Measurements from ENCODE around the gene STUB1. TPM values are rescaled to one million over a fixed set of nuclear protein-coding genes. Genes with fewer than 3 reads are reported as not detected.

Gene STUB1
- total and polyA plus RNA-seq, 2 donors (not counting 3 experiments of a cell fraction or from before 2014, with no cell fraction given), result 107 to 147 TPM

- Histone ChIP-seq H3K36me3 (ENCODE audit: control insufficient read depth in 2 of 2, extremely low read depth in 1 of 2, insufficient read depth in 2 of 2, low read length in 2 of 2) (peaks cover 0 to 4% of the 10 kb centered on the region in 2 experiments), H3K79me2 (ENCODE audit: control insufficient read depth, insufficient read depth, low read length) (no peaks in the 10 kb centered on the region), H3K9ac (replicated peaks; ENCODE audit: extremely low read depth, insufficient read depth, low read length) (no peak overlapping the region), H3K4me1 (ENCODE audit: control insufficient read depth, extremely low read depth, insufficient read depth, low read length) (no peaks in the 10 kb centered on the region), H3K4me3 (replicated peaks in 1 of 3; ENCODE audit: insufficient read depth in 1 of 3, low read depth in 1 of 3, low read length in 3 of 3) (no peak overlapping the region), H3K27me3 (ENCODE audit: control insufficient read depth in 2 of 2, insufficient read depth in 2 of 2, low read length in 2 of 2) (no peaks in the 10 kb centered on the region), H3K9me1 (replicated peaks; ENCODE audit: control insufficient read depth, extremely low read depth, insufficient read depth, low read length) (no peaks in the 10 kb centered on the region), H3K4me2 (ENCODE audit: insufficient read depth, low read length) (no peak overlapping the region), H3K27ac (ENCODE audit: insufficient read depth, low read depth, low read length) (no peak overlapping the region), H2AFZ (ENCODE audit: low read depth, low read length) (no peak overlapping the region), H3K9me3 (replicated peaks; ENCODE audit: control insufficient read depth, insufficient read depth, low read length) (no peaks in the 10 kb centered on the region), H4K20me1 (replicated peaks; ENCODE audit: control insufficient read depth, extremely low read depth, insufficient read depth, low read length) (no peaks in the 10 kb centered on the region)
- DNase-seq (ENCODE audit: low read depth, low spot score), result no peak
- ChIA-PET CTCF (interaction anchor here (1.0 kb wide), 1 partner anchor 14 kb away, joined by 4 read pairs; the partner anchor contains the start of gene RHOT2), POLR2A (interaction anchor here (0.7 kb wide), 1 partner anchor 76 kb away, joined by 6 read pairs; no protein-coding TSS in a partner anchor)
- FAIRE-seq, result no peak
- dilution Hi-C loops (cut with MboI; ENCODE audit: extremely low pct_ligation_motif_present, low sequenced_read_pairs), result no loop called here
- intact Hi-C loops (cut with micrococcal nuclease), result no loop called here
- no TSS peak for BruUV-seq (replicated peaks)
- no peak for TF ChIP-seq JUN (IDR thresholded peaks at IDR 0.05; ENCODE audit: borderline replicate concordance, insufficient read depth, insufficient read length, low read depth)
- no peak for TF ChIP-seq GATA2 (IDR thresholded peaks at IDR 0.05; ENCODE audit: insufficient read depth, insufficient read length, low read depth, low read length)
- TF ChIP-seq CTCF (IDR thresholded peaks at IDR 0.05; ENCODE audit: extremely low read depth in 1 of 2, insufficient read depth in 1 of 2, low read depth in 1 of 2, low read length in 2 of 2), result no peak
- no peak for TF ChIP-seq FOS (IDR thresholded peaks at IDR 0.05; ENCODE audit: borderline replicate concordance, insufficient read depth, low read length)
- TF ChIP-seq MAX (IDR thresholded peaks at IDR 0.05; ENCODE audit: insufficient read depth, insufficient read length), result no peak
- no peak for TF ChIP-seq POLR2AphosphoS5 (IDR thresholded peaks at IDR 0.05; ENCODE audit: insufficient read depth, low read depth, low read length)
- TF ChIP-seq POLR2A (IDR thresholded peaks at IDR 0.05; ENCODE audit: low read depth, low read length), result no peak
- TF ChIP-seq EZH2 (IDR thresholded peaks at IDR 0.05; ENCODE audit: borderline replicate concordance, low read depth, low read length, severe bottlenecking), result no peak
These were observed 26.2 kb upstream of the STUB1 start for GRCh38 chr16:654034-654433.

Data from endothelial cell of umbilical vein (primary cell).